Pancreas (tissue), 10 donors: Measurements from ENCODE around the gene PLA2G12A. TPM values are rescaled to one million over a fixed set of nuclear protein-coding genes. Genes with fewer than 3 reads are reported as not detected.

ENCODE experiments used
- ATAC-seq, 4 donors: fragments of 200-7000 bp; cut with Tn5 transposase; one replicate each; pipeline versions ENCODE4 v1.8.0 to v1.9.1; 2020; ENCODE audit warnings: mild to moderate bottlenecking in 4 of 4, moderate library complexity in 4 of 4
- DNase-seq, 6 donors: peaks; one replicate each; pipeline ENCODE4 v3.0.0-alpha.2; 2020
- FAIRE-seq: peaks from 2 replicates; lab custom pipeline; 2012; peaks lifted over from hg19 to GRCh38; lab: Jason Lieb, UNC
- H3K27ac ChIP-seq, 4 donors: fragments of 200-600 bp; sonication (generic); 1 replicate in 3 of 4; 2 replicates in 1 of 4; pipeline versions ENCODE4 v1.5.0 to v1.8.0; 2020
- H3K27me3 ChIP-seq, 4 donors: fragments of 200-600 bp; one replicate each; pipeline ENCODE4 v1.8.0; 2021
- H3K36me3 ChIP-seq, 3 donors: fragments of 200-600 bp; sonication (generic) in 1 of 3; one replicate each; pipeline versions ENCODE4 v1.5.0 to v1.8.0; 2020 to 2021
- H3K4me1 ChIP-seq, 3 donors: fragments of 200-600 bp; one replicate each; pipeline ENCODE4 v1.8.0; 2021
- H3K4me3 ChIP-seq, 4 donors: fragments of 200-600 bp; sonication (generic) in 2 of 4; one replicate each; pipeline versions ENCODE4 v1.5.0 to v1.8.0; 2020 to 2021
- H3K9me3 ChIP-seq, 4 donors: fragments of 200-600 bp; one replicate each; pipeline ENCODE4 v1.8.0; 2021
- WGBS, 2 donors: extraction: QIAGEN DNeasy Blood & Tissue Kit; methylation state at CpG; one replicate each; pipeline ENCODE4 v1.1.7; 2013; 5-methylcytosine and 5-hydroxymethylcytosine counted together
- intact Hi-C, 3 donors: fragments of 100-400 bp; cut with DNase I; formaldehyde crosslinking; loops; one replicate each; pipeline versions ENCODE4 v1.11.1 to v1.14.2; 2022
- polyA plus RNA-seq, 2 donors: library from polyadenylated mRNA; stranded (reverse); fragments of 200-250 nt; gene quantifications; one replicate each; pipeline ENCODE4 v1.2.3, GENCODE V29; 2013
- total RNA-seq, 6 donors: library from RNA; stranded (reverse); fragmentation: NEBNext Ultra II Directional in 4 of 6; extraction: Animal tissue kit (Norgen Biotek cat#: 25700) in 4 of 6; gene quantifications; one replicate each; pipeline versions ENCODE4 v1.2.1 to v1.2.4, GENCODE V29; 2021 to 2023
- TF ChIP-seq, protein P1 (sequence below), 4 donors: fragments of 200-600 bp; sonication (generic) in 3 of 4; IDR thresholded peaks; one replicate each; pipeline versions ENCODE4 v1.5.0 to v1.8.0; 2021; ENCODE audit warnings: antibody characterized with exemption in 4 of 4
- donor health status: healthy with polysubstance abuse.
- donor health status: DM: no; HTN: no; CAD: no; lungs with moderate emphysema.
- donor health status: DM: no; HTN: no; CAD: no.
- donor health status: control.
- donor health status: control.
- donor health status: Bipolar disorder and iron deficiency.
- donor health status: DM: yes; HTN: yes; CAD: no.
- donor health status: DM: no; HTN: no; CAD: no.
- donor health status: DM: no; HTN: no; CAD: no.
- donor health status: DM: yes; HTN: yes; CAD: no.

Gene PLA2G12A
- total and polyA plus RNA-seq, 8 donors = 8.4 to 45.4 (median 34.3) TPM

GRCh38 chr4:109755656-109756055, 25.8 kb upstream of the PLA2G12A start:
- TF ChIP-seq, protein P1, sequence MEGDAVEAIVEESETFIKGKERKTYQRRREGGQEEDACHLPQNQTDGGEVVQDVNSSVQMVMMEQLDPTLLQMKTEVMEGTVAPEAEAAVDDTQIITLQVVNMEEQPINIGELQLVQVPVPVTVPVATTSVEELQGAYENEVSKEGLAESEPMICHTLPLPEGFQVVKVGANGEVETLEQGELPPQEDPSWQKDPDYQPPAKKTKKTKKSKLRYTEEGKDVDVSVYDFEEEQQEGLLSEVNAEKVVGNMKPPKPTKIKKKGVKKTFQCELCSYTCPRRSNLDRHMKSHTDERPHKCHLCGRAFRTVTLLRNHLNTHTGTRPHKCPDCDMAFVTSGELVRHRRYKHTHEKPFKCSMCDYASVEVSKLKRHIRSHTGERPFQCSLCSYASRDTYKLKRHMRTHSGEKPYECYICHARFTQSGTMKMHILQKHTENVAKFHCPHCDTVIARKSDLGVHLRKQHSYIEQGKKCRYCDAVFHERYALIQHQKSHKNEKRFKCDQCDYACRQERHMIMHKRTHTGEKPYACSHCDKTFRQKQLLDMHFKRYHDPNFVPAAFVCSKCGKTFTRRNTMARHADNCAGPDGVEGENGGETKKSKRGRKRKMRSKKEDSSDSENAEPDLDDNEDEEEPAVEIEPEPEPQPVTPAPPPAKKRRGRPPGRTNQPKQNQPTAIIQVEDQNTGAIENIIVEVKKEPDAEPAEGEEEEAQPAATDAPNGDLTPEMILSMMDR (IDR thresholded peaks at IDR 0.05) = no peak
- intact Hi-C loops = no loop called here
- 81 to 91% methylated on average over 3 of the region's 3 CpGs for WGBS, 2 donors
- H3K27ac ChIP-seq = no peak overlapping the region
- H3K36me3 ChIP-seq = no peaks in the 10 kb centered on the region
- no peak overlapping the region for H3K4me3 ChIP-seq
- no peaks in the 10 kb centered on the region for H3K27me3 ChIP-seq
- ATAC-seq (no peak), DNase-seq (no peak), FAIRE-seq (no peak)
- H3K9me3 ChIP-seq = no peaks in the 10 kb centered on the region
- no peaks in the 10 kb centered on the region for H3K4me1 ChIP-seq

- no peak for FAIRE-seq
- Histone ChIP-seq H3K4me3 (no peak overlapping the region), H3K4me1 (peaks cover 1 to 5% (median 5%) of the 10 kb centered on the region in 3 donors), H3K36me3 (no peaks in the 10 kb centered on the region), H3K9me3 (no peaks in the 10 kb centered on the region), H3K27me3 (no peaks in the 10 kb centered on the region), H3K27ac (no peak overlapping the region)
- peak in 1 of 4 donors; percentile 40 for ATAC-seq
- DNase-seq = no peak
- TF ChIP-seq, protein P1 (IDR thresholded peaks at IDR 0.05) = no peak
- intact Hi-C loops = no loop called here
- WGBS, 2 donors = 82 to 85% methylated on average over 7 of the region's 7 CpGs
These were observed 24.4 kb upstream of the PLA2G12A start for GRCh38 chr4:109754093-109754857.

DNA sequence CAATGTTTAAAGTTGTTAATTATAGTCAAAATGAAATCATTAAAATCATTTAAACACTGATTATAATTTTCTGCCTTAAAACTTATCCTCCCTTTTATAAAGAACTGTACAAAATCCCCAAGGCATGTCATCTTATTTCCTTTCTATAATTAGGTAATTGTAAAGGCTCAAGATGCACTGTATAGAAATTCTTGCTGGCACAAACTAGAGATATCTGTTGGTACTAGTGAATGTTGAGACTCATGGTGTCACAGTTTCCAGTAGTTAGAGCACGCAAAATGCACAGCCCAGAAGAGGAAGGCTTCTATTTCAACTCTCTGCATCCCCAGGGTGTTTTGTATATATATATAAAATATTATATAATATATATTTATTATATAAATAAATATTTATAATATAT, 22.7 kb upstream of the PLA2G12A start:
- Histone ChIP-seq H3K9me3 (no peaks in the 10 kb centered on the region), H3K27me3 (no peaks in the 10 kb centered on the region), H3K4me3 (no peak overlapping the region), H3K36me3 (no peaks in the 10 kb centered on the region), H3K27ac (no peak overlapping the region), H3K4me1 (peaks cover 5 to 8% (median 7%) of the 10 kb centered on the region in 3 donors)
- FAIRE-seq = no peak
- DNase-seq = no peak
- TF ChIP-seq, protein P1 (IDR thresholded peaks at IDR 0.05) = no peak
- ATAC-seq = no peak
- 0% methylated on average over 1 of the region's 1 CpG for WGBS, 2 donors
- intact Hi-C loops = no loop called here

- Histone ChIP-seq H3K27me3 (no peaks in the 10 kb centered on the region), H3K27ac (no peak overlapping the region), H3K36me3 (no peaks in the 10 kb centered on the region), H3K4me3 (no peak overlapping the region), H3K9me3 (no peaks in the 10 kb centered on the region), H3K4me1 (peaks cover 5 to 8% (median 7%) of the 10 kb centered on the region in 3 donors)
- FAIRE-seq = no peak
- no peak for ATAC-seq
- intact Hi-C loops = no loop called here
- WGBS, 2 donors = 48 to 63% methylated on average over 4 of the region's 4 CpGs
- DNase-seq = no peak
- TF ChIP-seq, protein P1 (IDR thresholded peaks at IDR 0.05) = no peak
These were observed 22.0 kb upstream of the PLA2G12A start for GRCh38 chr4:109751852-109752251.

- 84 to 86% methylated on average over 4 of the region's 4 CpGs for WGBS, 2 donors
- intact Hi-C loops = no loop called here
- no peaks in the 10 kb centered on the region for H3K27me3 ChIP-seq
- H3K36me3 ChIP-seq = peaks cover 0 to 4% (median 0%) of the 10 kb centered on the region in 3 donors
- no peak for DNase-seq
- H3K27ac ChIP-seq = no peak overlapping the region
- ATAC-seq = no peak
- TF ChIP-seq, protein P1 (IDR thresholded peaks at IDR 0.05) = no peak
- no peaks in the 10 kb centered on the region for H3K9me3 ChIP-seq
- FAIRE-seq = no peak
- peaks cover 5 to 8% (median 7%) of the 10 kb centered on the region in 3 donors for H3K4me1 ChIP-seq
- H3K4me3 ChIP-seq = no peak overlapping the region
These were observed 20.9 kb upstream of the PLA2G12A start for GRCh38 chr4:109750652-109751244.
